Kidney epithelial cell (primary cell): ENCODE data around the gene MAP3K4. TPM values are rescaled to one million over a fixed set of nuclear protein-coding genes. Genes with fewer than 3 reads are reported as not detected.

Experiments used
- DNase-seq: peaks from one replicate; pipeline ENCODE4 v3.0.0-alpha.2; 2010; ENCODE audit warnings: low read depth
- H3K27me3 ChIP-seq: 2 replicates; pipeline ENCODE4 v1.6.0; 2011; ENCODE audit warnings: low read length; ENCODE audit not compliant: control insufficient read depth, insufficient read depth
- H3K36me3 ChIP-seq: 2 replicates; pipeline ENCODE4 v1.5.1; 2011; ENCODE audit warnings: low read length; ENCODE audit not compliant: control insufficient read depth, insufficient read depth
- H3K4me3 ChIP-seq: 2 replicates; pipeline ENCODE4 v1.5.1; 2011; ENCODE audit warnings: low read depth, mild to moderate bottlenecking, control low read depth, low read length
- CTCF ChIP-seq: IDR thresholded peaks from 2 replicates; pipeline ENCODE4 v1.5.1; 2011; ENCODE audit warnings: mild to moderate bottlenecking, moderate library complexity, low read length, control low read depth, inconsistent platforms; ENCODE audit not compliant: insufficient read depth, poor library complexity, severe bottlenecking
- total RNA-seq: library from RNA; depleted of rRNA; stranded (reverse); fragments of >200 nt; gene quantifications from 2 replicates; pipeline ENCODE4 v1.2.3, GENCODE V29; 2015

Gene MAP3K4
- total RNA-seq, 1 donor from 2014 or later: 22.5 TPM

GRCh38 chr6:161137320-161137719 is 145.8 kb downstream of the MAP3K4 start:
- no peaks in the 10 kb centered on the region for H3K27me3 ChIP-seq
- H3K36me3 ChIP-seq: peaks cover 2% of the 10 kb centered on the region
- no peak overlapping the region for H3K4me3 ChIP-seq
- DNase-seq: no peak
- TF ChIP-seq CTCF: no peak

DNA sequence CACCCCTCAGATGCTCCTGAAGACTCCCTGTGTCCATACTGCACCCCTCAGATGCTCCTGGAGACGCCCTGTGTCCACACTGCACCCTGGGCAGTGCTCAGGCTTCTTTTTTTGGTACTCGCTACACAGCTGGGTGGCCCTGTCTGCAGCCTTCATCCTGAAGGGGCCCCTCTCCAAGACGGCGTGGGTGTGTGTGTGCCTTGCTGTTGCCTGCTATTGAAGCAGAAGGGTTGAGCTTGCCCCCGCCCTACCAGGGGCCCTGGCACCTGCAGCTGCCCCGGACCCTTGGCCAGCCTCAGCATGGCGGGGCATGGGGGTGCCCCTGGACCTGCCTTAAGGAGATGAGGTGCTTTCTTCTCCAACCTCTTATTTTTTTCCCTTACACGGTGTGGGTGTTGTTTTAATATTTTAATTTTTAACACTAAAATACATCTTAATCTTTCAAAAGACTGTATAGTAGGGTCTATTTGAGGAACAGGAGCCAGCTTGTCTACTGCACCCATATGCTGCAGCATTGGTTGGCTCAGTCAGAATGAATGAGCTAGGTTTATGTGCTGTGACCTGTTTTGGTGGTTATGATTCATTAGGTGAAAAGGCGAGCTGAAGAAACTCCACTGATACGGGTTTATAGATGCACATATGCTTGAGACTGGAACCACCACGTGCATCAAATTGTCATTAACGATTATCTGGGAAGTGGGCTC is 146.4 kb downstream of the MAP3K4 start:
- DNase-seq: no peak
- H3K36me3 ChIP-seq: peaks cover 2% of the 10 kb centered on the region
- no peak for TF ChIP-seq CTCF
- no peaks in the 10 kb centered on the region for H3K27me3 ChIP-seq
- no peak overlapping the region for H3K4me3 ChIP-seq

GRCh38 chr6:161138543-161139303 is 147.2 kb downstream of the MAP3K4 start:
- TF ChIP-seq CTCF: no peak
- no peaks in the 10 kb centered on the region for H3K27me3 ChIP-seq
- peaks cover 2% of the 10 kb centered on the region for H3K36me3 ChIP-seq
- H3K4me3 ChIP-seq: no peak overlapping the region
- DNase-seq: no peak

GRCh38 chr6:161139304-161139765 is 147.8 kb downstream of the MAP3K4 start:
- Histone ChIP-seq H3K4me3 (no peak overlapping the region), H3K36me3 (peaks cover 2% of the 10 kb centered on the region), H3K27me3 (no peaks in the 10 kb centered on the region)
- no peak for TF ChIP-seq CTCF
- no peak for DNase-seq

DNA sequence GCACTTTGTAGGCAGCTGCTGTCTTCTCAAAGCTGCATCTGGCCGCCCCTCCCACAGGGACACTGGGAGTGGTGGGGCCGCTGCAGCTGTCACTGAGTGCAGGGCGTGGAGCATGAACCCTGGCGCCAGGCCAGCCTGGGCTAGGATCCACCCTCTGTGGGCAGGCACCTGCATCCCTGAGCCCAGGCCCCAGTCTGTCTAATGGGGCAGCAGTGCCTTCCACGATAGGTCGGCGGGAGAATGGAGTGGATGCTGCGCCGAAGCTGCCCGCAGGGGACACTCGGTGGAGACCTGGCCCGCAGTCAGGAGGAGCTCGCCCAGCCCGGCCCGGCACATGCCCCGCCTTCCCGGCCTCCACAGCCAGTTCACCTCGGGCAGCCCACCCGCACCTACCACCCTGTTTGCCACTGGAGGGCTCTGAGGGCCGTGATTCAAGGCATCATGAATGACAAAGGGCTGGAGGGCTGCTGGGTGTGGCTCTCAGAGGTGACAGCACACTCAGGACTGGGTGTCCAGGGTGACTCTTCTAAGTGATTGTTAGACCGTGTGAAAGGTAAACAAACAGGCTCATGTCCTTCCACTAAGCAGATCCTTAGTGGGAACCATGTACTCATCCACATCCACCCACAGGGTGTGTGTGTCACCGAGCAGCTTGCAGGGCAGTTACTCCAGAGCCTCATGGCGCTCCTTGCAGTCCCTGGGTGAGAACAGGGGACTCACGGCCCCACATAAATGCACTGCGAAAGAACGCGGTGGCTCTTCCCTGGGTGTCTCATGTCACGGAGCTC is 148.4 kb downstream of the MAP3K4 start:
- DNase-seq: no peak
- Histone ChIP-seq H3K36me3 (peaks cover 2% of the 10 kb centered on the region), H3K27me3 (no peaks in the 10 kb centered on the region), H3K4me3 (no peak overlapping the region)
- TF ChIP-seq CTCF: no peak
